Activated CD8-positive, alpha-beta memory T cell treated with anti-CD3 and anti-CD28 coated beads, Interleukin-2, amount 50 U/mL, for 1 hour (primary cell): ENCODE measurements around the gene OCA2.

Experiments
- DNase-seq: peaks from one replicate; pipeline ENCODE4 v3.0.0-alpha.2; 2020; ENCODE audit errors: extremely low read depth

Gene OCA2

DNA sequence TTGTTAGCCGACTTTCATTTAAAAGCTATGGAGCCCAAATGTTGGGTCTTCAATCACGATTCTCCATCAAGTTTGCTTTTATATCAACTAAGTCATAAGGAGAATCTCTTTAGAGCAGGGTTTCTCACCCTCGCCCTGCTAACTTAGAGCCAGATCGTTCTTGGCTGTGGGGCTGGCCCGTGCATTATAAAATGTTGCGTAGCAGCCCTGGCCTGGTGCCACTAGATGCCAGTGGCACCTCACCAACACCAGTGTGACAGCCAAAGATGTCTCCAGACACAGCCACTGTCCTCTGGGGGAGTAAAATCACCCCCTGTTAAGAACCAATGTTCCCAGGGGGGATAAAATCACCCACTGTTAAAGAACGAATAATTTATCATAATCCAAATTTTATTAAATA, 226.1 kb downstream of the OCA2 start:
- no peak for DNase-seq

DNA sequence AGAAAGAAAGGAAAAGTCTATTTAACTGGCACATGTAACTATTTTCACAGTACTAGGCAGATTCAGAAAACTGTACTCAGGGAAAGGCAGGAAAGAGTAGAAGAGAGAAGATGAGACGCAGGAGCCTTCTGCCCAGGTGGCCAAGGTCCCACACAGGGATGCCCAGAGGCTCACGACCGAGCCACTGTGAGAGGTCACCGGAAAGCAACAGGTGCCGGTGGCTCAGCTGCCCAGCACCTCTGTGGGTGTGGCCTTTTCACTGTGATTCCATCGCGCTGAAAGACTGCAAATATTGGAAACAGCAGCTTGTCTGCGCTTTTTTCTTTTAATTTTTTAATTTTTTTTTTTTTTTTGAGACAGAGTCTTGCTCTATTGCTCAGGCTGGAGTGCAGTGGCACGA, 226.8 kb downstream of the OCA2 start:
- DNase-seq: no peak

DNA sequence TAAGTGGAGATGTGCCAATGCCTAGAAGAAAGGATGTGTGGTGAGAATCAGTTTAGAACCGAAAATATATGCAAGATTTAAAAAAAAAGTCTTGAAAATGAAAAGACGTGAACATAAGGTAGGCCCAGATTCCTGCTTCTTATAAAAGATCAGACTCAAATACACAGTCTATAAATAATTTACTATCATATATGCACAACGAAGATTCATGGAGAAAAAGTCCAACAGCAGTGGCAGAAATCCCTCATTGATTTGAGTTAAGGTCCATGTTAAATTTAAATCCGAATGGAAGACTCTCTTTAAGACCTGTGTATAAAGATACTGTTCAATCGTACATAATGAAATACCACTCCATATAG, 227.2 kb downstream of the OCA2 start:
- no peak for DNase-seq

DNA sequence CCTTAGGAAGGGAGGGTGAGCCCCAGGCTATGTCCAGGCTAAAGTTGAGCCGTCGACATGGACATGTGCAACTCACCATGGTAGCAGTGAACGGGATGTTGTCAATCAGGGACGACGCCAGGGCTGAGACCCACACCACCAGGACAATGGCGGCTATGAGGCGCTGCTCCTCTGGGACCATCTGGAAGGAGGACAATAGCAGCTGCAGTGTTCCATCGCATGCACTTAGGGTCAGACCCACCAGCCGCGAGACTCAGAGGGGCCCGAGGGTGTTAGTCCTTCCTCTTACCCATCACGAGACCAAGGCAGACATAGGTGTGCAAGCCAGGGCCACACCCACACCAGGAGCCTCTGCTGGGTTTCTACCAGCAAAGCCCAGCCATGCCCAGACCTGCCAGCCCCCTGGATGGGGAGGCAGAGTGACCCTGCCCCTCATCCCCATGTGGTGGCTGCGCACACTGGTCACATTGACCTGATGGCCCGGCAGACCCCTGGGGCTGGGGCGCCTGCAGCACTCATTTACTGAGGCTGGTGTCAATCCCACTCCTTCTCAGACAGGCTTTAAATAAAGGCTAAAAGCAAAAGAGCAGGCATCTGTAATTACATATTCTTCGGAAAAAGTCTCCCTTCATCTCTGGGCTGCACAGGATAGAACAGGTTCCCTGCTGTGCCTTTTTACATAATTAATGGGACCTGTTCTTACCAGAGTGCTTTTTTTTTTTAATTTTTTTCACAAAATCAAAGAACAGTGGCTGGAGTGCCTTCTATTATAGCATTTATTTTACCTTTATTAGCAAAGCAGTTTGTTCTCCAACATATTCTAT, 227.8 kb downstream of the OCA2 start:
- DNase-seq: no peak

DNA sequence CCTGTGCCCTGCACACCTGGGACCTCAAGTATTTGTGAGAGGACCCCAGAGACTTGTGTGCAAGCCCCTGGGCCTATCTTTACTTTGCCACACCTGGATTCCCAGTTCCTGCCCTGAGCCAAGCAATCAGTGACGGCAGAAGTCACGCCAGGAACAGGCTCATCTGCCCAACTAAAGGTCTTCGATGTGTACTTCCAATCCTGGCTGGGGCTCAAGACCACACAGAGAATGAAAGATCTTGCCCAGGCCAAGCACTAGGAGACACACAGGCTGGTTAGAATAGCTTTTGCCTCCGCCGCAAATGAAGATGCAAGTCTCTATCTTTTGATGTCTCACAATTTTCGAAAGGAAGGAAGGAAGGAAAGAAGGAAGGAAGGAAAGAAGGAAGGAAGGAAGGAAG, 228.8 kb downstream of the OCA2 start:
- DNase-seq: no peak

DNA sequence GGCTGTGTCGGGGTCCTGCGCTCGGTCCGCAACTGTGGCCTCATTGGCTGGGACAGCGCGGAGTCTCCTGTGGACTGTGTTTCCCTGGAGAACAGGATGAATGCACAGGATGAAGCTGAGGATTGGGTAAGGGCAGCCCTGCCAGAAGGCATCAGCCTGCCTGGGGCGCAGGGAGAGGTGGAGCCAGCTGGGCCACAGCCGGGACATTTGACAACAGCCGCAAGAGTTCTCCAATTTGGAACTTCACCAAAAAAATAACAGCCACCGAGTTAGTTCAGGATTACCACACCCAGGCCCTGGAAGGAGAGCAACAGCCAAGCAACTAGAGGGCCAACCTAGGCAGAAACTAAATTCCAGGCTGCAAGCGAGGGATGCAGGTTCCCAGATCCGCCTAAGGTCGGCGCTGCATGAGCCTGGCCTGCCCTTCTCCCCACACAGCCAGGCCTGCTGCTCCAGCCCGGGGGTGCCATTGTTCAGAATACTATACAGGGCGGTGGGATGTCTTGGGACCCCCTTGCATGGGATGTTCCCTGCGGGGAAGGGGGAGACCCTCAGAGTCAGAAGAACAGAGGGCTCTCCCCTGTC, 229.3 kb downstream of the OCA2 start:
- DNase-seq: no peak

DNA sequence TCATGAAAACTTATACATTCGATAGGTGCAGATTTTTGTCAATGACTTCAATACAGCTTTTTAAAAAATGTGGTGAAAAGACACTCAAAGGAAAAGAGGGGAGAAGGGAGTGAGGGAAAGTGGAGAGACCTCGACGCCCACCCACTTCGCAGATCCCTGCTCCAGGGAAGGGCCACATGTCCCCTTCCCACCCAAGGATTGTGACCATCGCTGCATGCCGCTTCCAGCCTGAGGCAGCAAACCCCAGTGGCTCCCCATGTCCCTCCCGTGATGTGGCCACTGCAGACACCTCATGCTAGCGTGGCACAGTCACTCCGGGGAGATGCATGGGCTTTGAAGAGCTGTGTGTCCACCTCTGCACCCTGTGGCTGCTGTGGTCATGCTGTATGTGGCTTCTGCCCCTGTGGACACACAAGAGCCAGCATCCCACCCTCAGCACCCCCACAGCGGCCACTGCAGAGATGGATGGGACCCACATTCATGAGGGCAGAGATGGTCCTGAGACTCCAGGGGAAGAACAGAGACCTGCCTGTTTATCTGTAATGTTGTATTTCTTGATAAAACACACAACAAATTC, 230.2 kb downstream of the OCA2 start:
- DNase-seq: no peak

DNA sequence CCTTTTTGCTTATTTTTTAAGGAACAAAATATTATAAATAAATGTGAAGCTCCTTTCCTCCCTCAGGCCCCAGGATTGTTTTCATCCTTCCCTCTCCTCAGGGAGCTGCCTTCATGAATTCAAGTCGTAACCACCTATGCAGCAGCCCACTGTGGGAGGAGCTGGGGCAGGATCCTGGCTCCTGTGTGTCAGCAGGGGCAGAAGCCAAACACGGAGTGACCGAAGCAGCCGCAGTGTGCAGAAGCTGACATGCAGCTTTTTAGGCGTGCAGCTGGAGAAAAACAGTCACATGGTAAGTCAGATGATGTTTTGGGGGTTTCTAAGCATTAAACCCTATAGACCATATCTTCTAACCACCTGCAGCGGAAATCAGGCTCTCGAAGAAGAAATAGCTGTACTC, 231.3 kb downstream of the OCA2 start:
- no peak for DNase-seq

DNA sequence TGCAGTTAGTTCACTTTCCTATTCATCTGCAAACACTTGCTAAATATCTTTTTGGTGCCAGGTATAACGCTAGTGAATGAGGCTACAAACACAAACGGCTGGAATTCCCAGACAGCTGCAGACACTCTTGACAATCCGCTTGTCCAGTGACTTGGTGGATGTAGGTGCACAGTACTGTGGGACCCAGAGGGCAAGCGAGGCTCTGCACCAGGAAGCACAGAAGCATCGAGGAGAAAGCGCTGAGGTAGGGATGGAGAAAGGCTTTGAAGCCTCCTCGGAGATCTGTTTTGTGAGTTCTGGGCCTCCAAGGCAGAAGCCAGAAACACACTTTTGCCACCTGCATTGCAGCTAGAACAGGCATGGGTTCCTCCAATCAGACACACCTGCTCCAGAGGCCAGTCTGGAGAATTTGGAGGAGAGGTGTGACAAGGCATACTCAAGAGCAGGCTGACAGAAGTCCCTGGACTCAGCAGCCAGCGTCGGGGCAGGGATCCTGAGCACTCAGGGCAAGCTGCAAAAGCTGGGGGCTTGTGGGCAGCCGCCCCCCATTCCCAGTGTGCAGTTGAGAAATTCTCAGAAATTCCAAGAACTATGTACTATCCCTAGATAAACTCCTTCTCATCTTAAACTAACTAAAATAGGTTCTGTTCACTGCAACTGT, 232.5 kb downstream of the OCA2 start:
- DNase-seq: no peak

DNA sequence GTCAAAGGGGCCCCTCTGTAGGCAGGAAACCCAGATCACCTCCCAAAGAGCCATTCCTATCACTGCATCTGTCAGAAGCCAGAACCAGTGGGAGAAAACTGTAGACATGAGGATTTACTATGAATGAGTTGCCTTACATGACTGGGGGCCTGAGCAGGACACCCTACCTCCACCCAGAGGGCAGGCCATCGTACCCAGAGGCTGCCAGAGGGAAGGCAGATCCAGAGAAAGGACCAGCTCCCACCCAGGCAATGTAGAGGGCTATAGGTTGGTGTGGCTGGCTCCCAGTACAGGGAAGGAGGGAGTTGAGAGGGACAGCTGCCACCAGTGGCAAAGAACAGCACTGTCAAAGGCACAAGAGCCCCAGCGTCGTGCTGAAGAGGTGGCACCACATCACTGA, 233.2 kb downstream of the OCA2 start:
- no peak for DNase-seq

DNA sequence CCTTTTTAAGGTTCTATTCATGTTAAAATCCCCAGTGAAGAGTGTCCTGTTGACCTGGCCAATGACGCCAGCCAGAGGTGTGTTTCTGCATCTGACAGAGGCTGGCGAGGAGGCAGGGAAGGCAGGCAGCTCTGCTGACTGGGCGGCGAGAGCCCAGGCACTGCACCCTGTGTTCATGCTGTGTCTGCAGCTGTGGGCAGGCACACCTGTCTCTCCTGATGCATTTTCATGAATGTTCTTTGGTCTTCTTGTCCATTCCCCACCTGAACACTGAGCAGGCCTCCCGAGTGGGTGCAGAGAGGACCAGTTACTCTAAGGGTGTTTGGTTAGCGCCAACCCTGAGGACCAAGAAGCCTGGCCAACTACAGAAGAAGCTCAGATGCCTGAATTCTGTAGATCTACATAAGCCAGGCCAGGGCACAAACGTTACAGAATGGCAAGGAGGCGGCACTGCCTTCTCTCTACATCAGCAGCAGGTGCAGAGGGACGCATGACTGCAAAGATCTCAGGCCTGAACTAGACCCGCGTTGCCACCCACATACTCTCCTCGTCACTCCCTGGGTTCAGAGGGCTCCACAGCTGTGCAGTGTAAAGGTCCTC, 233.7 kb downstream of the OCA2 start:
- DNase-seq: no peak

DNA sequence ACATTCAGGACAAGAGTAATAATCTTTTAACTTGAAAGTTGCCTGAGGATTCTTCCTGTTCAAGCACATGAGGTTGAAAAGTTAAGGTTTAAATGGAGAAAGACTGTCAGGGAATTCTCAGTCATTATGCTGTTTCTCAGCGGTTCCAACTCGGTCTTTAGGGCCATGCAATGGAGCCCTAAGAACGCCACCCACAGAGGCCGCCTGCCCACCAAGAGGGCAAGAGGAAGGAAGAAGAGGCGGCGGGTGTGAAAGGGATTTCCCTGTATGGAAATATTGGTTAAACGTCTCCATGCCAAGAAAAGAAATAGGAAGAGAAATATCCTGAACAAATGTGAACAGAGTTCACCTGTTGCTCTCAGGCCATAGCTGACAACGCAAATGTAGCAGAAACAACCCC, 234.4 kb downstream of the OCA2 start:
- DNase-seq: no peak

DNA sequence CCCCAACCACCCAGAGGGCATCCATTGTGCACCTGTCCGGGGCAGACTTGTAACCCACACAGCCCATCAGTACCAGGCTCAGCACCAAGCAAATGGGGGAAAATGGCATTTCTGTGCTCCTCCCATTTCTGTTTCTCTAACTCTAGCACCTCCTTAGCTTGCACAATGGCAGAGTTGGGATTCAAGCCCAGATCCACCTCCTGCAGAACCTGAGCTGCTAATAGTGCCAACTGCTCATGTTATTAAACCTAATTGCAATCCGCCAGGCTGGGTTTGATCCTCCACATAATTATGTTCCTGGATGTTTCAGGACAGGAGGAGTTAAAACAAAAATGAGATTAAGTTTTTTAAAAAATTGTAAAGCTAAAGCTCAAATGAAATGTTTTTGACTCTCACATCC, 235.0 kb downstream of the OCA2 start:
- DNase-seq: no peak

DNA sequence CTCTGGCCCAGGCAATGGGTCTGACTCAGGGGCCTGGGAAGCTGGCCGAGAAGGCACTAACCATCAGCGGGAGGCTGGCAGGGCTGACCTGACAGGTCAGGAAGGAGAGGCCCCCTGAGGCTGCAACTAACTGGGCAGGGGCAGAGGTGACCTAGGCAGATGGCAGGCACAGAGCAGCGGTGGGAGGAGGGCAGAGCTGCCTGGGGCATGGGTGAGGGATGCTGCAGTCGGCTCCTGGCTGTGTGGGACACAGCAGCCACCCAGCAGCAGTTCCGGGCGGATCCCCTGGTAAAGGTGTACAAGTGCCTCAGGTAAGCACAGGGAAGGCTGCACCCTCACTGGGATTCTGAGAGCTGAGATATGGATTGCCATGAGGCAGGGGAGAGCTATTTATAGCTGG, 236.1 kb downstream of the OCA2 start:
- DNase-seq: no peak

DNA sequence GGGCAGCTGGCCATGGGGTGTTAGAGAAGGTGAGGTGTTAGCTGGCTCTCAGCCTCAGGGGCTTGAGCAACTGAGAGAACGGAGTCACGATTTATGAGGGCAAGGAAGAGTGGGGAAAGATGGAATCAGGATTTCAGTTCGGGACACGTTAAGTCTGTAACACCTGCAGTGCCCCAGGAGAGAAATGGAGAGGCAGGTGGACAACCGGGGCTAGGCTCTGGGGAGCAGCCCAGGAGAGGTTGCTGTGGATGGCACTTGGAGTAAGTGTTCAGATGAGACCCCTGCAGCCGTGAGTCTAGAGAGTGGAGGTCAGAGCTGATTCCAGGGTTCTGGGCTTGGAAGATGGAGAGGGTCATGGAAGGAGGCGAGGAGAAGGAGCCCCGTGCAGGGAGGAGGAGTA, 237.9 kb downstream of the OCA2 start:
- no peak for DNase-seq

DNA sequence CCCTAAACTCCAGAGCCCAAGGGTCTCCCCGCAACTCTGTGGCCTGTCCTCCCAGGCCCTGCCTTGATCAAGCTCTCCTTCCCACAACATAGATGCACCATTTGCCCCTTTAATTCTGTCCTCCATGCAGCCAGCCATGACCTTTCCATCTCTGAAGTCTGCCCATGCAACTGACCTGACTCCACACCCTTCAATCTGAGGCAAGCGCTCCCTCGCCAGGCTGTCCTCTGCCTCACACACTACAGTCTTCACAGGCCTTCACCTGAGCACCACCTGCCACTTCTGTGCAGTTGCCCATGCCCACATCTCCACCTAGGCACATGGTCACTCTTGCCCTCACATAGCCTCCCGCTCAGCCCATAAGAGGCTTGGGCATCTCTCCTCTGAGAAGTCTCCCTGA, 244.0 kb downstream of the OCA2 start:
- no peak for DNase-seq

DNA sequence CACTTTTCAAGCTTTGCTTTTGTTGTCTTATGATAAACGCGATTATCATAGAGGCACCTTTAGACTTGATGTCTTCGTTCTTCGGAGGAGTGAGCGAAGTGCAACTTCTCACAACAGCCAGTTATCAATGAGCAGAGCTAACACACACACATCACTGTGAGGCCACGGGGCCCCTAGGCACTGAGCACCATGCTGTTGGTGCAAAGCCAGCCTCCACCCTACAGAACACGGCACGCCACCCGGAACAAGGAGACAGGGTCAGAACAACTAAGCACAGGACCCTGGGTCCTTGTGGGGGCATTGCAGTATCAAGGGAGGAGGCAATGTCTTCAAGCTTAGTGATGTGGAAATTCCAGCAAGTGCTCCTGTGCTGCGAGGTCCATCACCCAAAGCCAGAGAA, 244.5 kb downstream of the OCA2 start:
- no peak for DNase-seq

DNA sequence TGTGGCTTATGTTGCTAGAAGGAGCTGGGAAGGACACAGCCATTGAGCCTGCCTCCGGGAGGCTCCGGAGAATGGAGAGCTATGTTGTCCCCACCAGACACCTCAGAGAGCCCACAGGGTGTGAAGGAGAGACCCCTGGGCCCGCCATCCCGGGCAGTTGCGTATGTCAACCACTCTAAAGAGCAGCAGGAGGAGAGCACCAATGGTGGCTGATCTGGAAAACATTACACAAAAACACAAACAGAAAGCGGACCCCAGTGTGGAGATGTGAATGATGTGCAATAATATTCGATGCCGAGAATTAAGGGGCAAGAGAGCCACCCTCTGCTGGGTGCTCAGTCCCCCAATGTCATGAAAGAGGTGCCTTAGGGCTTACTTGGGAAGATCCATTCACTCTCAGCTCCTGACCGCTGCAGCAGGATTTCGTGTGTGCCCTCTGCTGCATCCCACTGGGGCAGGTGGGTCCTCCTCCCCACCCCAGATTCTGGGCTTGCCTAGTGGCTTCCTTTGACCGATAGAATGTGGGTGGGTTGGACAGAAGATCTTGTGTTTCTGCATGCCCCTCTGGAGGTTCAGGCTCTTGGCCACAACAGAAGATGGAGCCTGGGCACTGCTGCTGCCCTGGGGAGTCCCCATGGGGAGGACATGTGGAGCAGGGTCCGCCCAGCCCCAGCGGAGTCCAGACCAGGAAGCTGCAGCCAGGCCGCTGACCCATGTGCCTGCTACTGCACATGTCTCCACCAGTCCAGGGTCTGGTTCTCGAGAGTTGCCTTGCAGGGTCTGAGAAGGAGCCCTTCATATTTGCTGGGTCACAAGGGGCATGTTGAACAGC, 245.3 kb downstream of the OCA2 start:
- no peak for DNase-seq

DNA sequence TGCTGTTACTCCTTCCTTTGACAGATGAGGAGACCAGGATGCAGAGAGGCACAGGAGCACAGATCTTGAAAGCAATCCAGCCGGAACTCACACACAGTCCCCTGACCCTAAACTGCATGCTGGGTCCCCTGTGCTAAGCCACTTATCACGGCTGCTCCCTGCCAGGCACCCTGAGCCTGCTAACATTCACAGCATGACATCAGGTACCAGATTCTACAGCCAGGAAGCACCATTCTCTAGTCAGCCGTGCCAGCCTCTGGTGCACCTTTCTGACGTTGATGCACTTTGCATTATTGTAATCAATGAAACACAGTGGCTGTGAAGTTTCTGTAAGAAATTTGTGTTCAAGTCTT, 247.3 kb downstream of the OCA2 start:
- DNase-seq: no peak

DNA sequence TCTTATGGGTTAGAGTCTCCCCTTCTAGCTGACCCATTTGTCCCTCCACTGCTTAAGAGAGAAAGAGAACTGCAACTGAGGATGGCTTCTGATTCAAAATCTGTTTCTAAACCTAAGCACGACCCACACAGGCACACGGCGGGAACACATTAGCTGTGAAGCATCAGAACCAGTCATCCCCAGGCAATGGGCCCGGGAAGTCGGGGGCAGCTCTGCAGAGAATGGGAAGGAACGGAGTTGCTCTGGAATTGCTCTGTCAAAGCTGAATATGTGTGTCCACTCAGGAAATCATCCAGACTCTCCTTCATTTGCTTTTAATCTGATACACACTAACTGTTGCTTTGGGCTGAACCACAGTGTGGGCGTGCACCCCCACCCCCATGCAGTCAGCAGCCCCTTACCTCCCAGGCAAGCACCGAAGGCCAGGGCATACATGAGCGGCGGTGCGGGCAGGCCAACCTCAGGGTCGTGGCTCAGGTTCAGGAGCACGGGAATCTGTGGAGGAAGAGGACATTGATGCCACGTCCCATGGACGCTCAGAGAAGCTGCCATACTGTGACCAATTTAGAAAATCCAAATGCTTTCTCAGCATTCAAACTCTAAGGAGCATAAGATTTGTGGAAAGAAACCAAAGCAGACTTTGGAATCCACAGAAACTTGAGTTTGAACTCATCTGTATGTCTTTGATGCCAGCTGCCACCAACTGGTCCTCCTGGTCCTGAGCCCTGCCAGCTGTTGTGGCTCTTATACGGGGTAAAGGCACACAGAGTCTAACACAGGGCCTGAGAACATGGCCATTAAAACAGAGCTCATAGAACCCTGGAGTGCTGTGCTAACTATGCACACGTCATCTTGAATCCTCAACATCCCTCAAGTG, 247.9 kb downstream of the OCA2 start:
- DNase-seq: no peak

DNA sequence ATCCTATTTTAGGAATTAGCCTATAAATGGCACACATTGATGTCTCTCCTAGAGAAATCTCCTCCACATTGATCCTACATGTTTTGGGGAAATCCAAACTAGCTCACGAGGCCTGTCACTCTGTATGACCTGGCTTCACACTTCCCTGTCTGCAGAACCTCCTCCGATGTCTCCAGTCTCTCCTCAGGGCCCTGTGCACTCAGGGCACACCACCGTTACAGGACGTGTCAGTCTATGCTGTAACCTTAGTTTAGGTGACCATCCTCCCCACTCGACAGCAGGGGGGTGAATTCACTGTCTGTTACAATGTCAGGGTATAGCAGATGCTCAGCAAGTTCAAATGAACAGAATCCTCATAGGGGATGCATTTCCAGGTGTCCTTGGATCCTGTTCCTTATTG, 249.1 kb downstream of the OCA2 start:
- DNase-seq: no peak
